ENCODE data around the gene CSPG4. TPM values are rescaled to one million over a fixed set of nuclear protein-coding genes. Genes with fewer than 3 reads are reported as not detected.

The CSPG4 gene
- total and polyA plus RNA-seq, 8 donors = 1.8 to 44.6 (median 20.3) TPM

GRCh38 chr15:75675579-75676404 is 36.9 kb downstream of the CSPG4 start:
- no peak for TF ChIP-seq CTCF (IDR thresholded peaks at IDR 0.05)
- no peak for TF ChIP-seq EP300 (IDR thresholded peaks at IDR 0.05)
- no peak for TF ChIP-seq POLR2A (IDR thresholded peaks at IDR 0.05)
- TF ChIP-seq POLR2AphosphoS5 (IDR thresholded peaks at IDR 0.05) = no peak
- DNase-seq = no peak
- H3K36me3 ChIP-seq = peaks cover 0 to 46% (median 25%) of the 10 kb centered on the region in 4 donors
- no peak overlapping the region for H3K4me3 ChIP-seq
- intact Hi-C loops (cut with DNase I; ENCODE audit: low total_unique reads) = no loop called here
- H3K9me3 ChIP-seq = no peaks in the 10 kb centered on the region
- WGBS, 5 donors = 82 to 92% (median 90%) methylated on average over 14 to 41 of the region's 41 CpGs
- peaks cover 20 to 47% (median 30%) of the 10 kb centered on the region in 4 donors for H3K4me1 ChIP-seq
- H3K27ac ChIP-seq = peak overlapping the region in 1 of 5 donors; percentile 86
- no peaks in the 10 kb centered on the region for H3K27me3 ChIP-seq

- TF ChIP-seq EP300 (IDR thresholded peaks at IDR 0.05) (no peak), POLR2A (IDR thresholded peaks at IDR 0.05) (no peak), POLR2AphosphoS5 (IDR thresholded peaks at IDR 0.05) (no peak), CTCF (IDR thresholded peaks at IDR 0.05) (no peak)
- no peaks in the 10 kb centered on the region for H3K27me3 ChIP-seq
- intact Hi-C loops (cut with DNase I; ENCODE audit: low total_unique reads) = no loop called here
- WGBS, 5 donors = 84 to 91% (median 85%) methylated on average over 6 to 8 of the region's 8 CpGs
- peak overlapping the region in 3 of 5 donors; percentile 79 to 86 (median 82) for H3K27ac ChIP-seq
- H3K4me1 ChIP-seq = peaks cover 20 to 50% (median 32%) of the 10 kb centered on the region in 4 donors
- no peaks in the 10 kb centered on the region for H3K9me3 ChIP-seq
- DNase-seq = no peak
- peaks cover 0 to 40% (median 21%) of the 10 kb centered on the region in 4 donors for H3K36me3 ChIP-seq
- H3K4me3 ChIP-seq = no peak overlapping the region
Measured at GRCh38 chr15:75674366-75674765, 38.3 kb downstream of the CSPG4 start.

- TF ChIP-seq CTCF (IDR thresholded peaks at IDR 0.05) (no peak), EP300 (IDR thresholded peaks at IDR 0.05) (no peak), POLR2A (IDR thresholded peaks at IDR 0.05) (no peak), POLR2AphosphoS5 (IDR thresholded peaks at IDR 0.05) (no peak)
- 53 to 80% (median 73%) methylated on average over 7 to 10 of the region's 10 CpGs for WGBS, 5 donors
- Histone ChIP-seq H3K4me3 (no peak overlapping the region), H3K9me3 (no peaks in the 10 kb centered on the region), H3K36me3 (peaks cover 0 to 33% (median 18%) of the 10 kb centered on the region in 4 donors), H3K27me3 (no peaks in the 10 kb centered on the region), H3K4me1 (peaks cover 20 to 55% (median 33%) of the 10 kb centered on the region in 4 donors), H3K27ac (peak overlapping the region; percentile 58 to 86 (median 82))
- intact Hi-C loops (cut with DNase I; ENCODE audit: low total_unique reads) = no loop called here
- peak; percentile 43 to 89 for DNase-seq
Measured at GRCh38 chr15:75673426-75674235, 39.0 kb downstream of the CSPG4 start.
